CD4-positive, alpha-beta T cell treated with Interleukin-2 at 100 ng/mL for 4 hours (primary cell): ENCODE results near the gene SLAMF9.
"Not testable (repeated sequence)": the region's sequence is repeated elsewhere in the genome, so short reads cannot be mapped to it uniquely, and the experiment has no call there.

Experiments used
- DNase-seq: peaks from one replicate; pipeline ENCODE4 v3.0.0-alpha.2; 2020; ENCODE audit warnings: low spot score

SLAMF9 gene

GRCh38 chr1:159920202-159920601, 33.8 kb downstream of the SLAMF9 start:
- DNase-seq: no peak

DNA sequence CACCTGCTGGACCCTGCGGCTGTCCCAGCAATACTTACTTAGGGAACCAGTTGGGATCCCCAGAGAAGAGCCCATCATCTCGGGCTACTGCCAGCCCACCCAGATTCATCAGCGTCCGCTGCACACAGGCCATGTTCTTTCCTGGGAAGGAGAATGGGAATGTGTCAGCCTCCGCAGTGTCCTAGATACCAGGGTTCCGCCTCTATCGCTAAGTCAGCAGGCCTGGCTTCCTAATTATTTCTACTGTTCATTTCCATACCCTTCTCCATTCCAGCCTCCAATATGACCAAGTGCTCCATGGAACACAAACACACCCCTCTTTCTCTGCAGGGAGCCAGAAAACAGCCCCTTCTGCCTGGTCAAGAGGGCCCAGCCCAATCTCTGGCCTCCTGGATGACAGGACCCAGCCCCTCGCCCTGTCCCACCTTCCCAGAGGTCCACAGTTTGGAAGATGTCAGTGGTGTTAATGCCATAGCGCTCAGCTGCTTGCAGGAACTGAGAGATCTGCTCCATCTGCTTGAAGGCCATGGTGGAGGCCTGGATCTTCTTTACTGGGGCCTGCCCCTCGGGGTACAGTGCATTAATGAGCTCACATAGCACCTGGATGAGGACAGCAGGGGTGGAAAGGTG, 34.7 kb downstream of the SLAMF9 start:
- no peak for DNase-seq

GRCh38 chr1:159918352-159919200, 35.5 kb downstream of the SLAMF9 start:
- DNase-seq: no peak

DNA sequence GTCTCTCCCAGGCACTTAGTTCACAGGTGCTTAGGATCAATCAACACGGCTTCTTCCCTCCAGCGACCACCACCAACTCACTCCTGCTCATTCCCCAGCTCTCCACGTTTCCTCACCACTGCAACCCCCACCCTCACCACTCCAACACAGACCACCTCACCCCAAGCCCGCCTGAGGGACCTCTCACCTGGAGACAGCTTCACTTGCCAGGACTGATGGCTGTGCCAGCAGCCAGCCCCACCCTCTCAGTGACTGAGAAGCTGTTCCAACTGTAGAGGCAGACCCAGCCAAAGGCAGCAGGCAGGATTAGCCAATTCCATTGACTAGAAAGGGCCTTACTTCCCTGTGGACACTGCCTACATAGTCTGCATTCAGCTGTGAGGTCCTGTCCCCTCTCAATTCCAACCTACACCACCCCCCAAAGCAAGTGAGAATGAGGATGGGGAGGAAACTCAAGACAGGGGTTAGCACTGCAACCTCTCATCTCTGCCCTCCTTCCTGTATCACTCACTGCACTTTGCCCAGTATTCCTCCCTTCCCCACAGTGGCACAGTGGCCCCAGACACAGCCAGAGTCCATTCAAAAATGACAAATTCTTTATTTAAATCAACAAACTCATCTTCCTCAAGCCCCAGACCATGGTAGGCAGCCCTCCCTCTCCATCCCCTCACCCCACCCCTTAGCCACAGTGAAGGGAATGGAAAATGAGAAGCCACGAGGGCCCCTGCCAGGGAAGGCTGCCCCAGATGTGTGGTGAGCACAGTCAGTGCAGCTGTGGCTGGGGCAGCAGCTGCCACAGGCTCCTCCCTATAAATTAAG, 36.3 kb downstream of the SLAMF9 start:
- DNase-seq: no peak

GRCh38 chr1:159916242-159917051, 37.6 kb downstream of the SLAMF9 start:
- no peak for DNase-seq

GRCh38 chr1:159915571-159916241, 38.3 kb downstream of the SLAMF9 start:
- DNase-seq: no peak

- DNase-seq: no peak
Observed at GRCh38 chr1:159914252-159915018, 39.6 kb downstream of the SLAMF9 start.

DNA sequence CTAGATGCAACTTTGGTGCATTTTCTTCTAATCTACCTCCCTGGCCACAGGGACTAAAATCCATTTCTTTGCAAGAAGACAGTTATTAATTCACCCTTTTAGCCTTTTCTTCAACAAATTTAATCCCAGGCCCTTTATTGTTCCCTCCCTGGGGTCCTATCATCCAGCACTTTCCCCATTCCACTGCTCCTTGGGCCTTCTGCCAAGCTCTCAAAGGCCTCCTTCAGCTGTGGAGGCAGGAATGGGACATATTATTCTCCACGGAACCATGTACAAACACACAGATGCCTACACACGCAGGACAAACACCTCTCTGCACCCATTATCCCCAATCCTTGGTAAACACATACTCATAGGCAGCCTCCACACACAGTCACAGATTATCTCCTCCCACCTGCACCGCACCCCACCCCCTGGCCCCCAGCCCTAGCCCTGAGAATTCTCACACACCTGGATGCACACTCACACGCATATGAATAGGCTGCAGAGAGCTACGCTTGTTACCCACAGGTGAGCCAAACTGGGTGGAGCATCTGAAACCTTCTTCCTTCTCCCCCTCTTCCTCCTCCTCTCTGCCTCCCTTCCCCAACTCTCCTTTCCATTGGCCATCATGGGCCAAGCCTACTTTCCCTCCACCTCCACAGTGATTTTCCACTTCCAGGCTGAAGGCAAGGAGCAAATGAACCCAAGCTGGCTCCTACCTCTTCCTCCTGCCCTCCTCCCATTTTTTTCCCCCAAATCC, 40.4 kb downstream of the SLAMF9 start:
- DNase-seq: no peak

GRCh38 chr1:159911326-159912070, 42.5 kb downstream of the SLAMF9 start:
- peak; percentile 35 for DNase-seq

DNA sequence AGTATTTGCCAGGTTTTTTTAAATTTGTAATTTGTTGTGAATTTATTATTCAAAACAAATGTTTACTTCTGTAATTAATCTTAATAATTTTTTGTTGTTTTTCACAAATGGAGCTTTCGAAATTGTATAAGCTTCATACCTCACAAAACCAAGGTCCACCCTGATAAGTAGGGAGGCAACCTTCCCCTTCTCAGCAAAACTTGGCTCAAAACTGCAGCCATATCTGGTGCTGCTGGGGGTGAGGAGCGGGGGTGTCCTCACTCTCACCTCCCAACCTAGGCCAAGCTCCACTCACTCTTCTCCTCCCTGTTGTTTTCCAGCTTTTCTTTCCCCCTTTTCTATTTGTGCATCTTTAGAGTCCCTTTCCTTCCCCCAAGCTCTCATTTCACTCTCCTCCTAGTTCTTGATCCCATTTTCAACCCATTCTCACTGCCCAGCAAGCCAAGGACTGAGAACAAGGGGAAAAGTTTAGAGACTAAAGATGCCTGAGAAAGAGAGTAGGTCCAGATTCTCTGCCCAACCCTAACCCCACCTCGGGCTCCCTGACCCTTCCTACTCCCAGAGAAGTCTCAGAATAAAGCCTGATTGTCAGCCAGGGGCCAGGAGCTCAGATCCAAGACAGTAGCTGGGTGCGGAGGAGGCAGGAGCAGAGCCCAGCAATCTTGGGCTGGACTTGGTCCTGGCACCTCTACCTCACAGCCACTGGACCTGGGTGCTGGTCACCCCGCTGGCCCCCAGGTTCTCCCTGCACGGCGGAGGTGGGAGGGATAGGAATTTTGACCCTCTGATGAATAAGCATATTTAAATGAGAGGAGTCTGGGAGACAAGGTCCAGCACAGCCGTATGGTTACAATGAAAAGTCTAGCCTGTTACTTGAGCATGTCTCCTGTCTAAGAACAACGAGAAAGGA, 45.8 kb downstream of the SLAMF9 start:
- DNase-seq: no peak

- DNase-seq: no peak
Observed at GRCh38 chr1:159906960-159907359, 47.1 kb downstream of the SLAMF9 start.

DNA sequence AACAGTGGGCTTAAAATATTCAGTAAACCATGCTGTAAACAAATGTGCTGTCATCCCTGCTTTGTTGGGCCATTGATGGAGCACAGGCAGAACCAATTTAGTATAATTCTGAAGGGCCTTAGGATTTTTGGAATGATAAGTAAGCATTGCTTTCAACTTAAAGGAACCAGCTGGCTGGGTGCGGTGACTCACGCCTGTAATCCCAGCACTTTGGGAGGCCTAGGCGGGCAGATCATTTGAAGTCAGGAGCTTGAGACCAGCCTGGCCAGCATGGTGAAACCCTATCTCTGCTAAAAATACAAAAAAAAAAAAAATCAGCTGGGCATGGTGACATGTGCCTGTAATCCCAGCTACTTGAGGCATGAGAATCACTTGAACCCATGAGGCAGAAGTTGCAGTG, 50.0 kb downstream of the SLAMF9 start:
- DNase-seq: not testable (repeated sequence)

DNA sequence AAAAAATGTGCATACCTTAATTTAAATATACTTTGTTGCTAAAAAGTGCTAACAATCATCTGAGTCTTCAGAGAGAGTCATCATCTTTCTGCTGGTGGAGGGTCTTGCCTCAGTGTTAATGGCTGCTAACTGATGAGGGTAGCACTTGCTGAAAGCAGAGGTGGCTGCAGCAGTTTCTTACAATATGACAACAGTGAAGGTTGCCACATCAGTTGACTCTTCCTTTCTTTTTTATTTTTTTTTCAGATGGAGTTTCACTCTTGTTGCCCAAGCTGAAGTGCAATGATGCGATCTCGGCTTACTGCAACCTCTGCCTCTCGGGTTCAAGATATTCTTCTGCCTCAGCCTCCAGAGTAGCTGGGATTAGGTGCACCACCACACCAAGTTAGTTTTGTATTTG, 51.5 kb downstream of the SLAMF9 start:
- DNase-seq: no peak
